HG02588 (cell line): Measurements from ENCODE around the gene C1QA.

Experiments used
- ATAC-seq: cut with Tn5 transposase; IDR thresholded peaks from one replicate; pipeline ENCODE4 v1.9.1; 2021; ENCODE audit warnings: mild to moderate bottlenecking, moderate library complexity; ENCODE audit not compliant: unreplicated experiment

C1QA gene

DNA sequence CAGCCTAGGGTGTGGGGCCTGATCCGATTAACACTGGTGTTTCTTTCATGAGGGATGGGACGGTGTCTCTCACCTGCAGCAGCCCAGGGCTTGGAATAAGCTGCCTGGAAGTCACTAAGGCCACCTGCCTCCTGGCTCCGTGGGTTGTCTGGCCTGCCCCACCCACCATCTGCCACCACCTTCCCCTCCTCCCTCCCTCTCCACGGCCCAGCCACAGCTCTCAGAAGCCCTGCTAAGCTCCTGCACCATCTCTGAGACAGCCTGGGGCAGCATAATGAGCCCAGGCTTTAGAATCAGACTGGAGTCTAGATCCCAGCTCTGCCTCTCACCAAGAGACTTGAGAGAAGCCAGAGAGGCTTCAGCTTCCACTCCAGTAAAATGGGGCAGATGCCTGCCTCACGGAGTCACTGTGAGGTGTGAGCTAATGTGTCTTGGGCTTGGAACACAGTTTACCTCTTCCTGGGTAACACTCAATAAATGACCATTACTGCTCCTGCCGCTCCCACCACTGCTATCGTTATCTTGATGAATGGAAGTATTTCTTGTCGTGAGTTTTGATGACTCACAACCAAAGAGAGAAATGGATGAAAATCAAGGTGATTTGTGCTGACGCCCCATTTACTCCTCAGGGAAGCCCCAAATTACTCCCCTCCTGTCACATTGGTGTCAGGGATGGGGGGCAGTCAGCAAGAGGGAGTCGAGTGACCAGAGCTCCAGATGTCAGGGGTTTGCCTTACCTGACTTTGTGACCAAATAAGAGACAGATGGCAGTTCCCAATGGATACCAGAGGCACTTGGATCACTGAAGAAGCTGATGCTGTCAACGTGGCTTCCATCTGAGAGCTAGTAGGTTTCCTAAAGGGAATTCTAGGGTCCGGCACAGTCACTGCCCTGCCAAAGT is 23.5 kb upstream of the C1QA start:
- no peak for ATAC-seq

DNA sequence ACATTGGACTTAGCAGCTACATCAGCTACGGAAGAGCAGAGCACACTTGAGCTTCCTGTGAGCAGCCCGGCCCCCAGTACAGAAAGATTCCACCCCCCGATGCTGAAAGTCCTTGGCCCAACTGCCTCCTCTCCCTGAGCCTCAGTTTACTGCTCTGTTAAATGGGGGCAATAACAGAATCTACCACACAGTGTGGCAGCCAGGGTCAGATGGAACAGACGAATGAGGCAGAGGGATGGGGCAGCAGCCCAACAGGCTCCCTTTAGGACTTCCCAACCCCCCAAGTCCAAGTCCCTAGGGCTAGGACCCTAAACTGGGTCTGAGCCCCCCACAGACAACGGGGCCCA is 22.9 kb upstream of the C1QA start:
- no peak for ATAC-seq

DNA sequence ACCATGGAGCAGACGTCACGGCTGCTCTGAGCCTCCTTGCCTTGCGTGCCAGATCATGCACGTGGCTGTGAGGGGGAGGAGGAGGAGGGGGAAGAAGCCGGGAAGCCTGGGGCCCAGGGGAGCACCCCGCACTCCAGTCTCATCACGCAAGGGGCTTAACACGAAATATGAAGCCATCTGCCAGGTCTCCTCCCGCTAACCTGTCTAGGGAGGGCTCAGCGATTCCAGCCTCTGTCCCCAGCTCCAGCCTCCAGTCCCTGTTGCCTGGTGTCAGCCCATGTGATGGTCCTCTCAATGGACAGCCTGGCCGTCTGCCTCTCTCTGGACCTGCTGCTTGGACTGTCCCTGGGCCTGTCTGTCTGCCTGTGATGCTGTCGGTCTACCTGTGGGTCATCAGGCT is 22.5 kb upstream of the C1QA start:
- ATAC-seq = no peak

DNA sequence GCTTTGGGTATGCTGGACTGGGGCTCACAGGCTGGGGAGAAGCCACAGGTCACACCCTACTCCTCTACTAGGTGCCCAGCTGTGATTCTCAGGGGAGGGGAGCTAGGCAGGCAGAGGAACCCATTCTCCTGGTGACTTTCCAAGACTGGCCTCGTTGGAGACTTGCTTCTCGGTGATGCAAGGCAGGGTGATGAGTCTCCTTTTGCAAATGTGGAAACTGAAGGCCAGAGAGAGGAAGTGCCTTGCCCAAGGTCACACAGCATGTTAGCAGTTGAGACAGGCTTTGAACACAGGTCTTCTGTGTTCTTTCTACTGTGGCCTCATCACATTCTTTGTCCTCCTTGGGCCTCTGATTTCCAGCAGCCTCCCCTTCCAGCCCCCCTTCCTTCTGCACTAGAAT is 20.5 kb upstream of the C1QA start:
- no peak for ATAC-seq

DNA sequence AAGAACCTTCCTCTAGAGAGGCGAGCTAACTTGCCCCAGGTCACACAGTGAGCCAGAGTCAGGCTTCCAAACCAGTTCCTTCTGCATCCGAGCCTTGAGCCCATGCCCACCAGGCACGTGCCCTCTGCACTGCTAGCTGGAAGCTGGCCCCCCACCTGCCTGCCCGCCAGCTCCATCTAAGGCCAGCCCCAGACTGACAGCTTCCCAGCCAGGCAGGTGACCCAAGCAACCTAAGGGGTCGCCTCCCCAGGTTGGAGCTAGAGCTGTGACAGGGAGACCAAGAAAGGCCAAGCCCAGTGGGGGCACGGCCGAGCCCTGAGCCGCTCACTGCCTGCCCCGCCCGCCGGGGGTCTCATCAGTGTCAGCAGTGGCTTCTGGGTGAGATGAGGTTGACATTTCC is 19.9 kb upstream of the C1QA start:
- ATAC-seq = no peak

GRCh38 chr1:22618056-22618455 is 18.4 kb upstream of the C1QA start:
- ATAC-seq = no peak

- no peak for ATAC-seq
Measured at GRCh38 chr1:22619252-22619651, 17.2 kb upstream of the C1QA start.

DNA sequence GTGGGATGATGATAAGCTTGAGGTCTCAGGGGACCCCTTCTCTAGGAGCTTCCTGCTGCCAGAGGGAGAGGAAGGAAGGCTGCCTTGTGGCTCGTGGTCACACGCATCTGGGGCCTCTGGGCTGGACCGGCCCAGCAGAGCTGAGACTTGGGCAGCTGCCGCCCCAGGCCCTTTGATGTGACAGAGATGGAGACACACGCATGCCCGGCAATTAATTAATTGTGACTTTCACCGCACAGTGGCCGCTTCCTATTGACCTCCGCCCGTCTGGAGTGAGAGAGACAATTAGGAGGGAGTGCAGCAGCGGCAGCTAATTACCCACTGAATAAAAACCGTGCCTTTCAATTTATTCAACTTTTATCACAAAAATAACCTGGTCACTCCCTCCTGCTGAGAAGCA is 16.6 kb upstream of the C1QA start:
- ATAC-seq = no peak

GRCh38 chr1:22621761-22622160 is 14.7 kb upstream of the C1QA start:
- no peak for ATAC-seq

DNA sequence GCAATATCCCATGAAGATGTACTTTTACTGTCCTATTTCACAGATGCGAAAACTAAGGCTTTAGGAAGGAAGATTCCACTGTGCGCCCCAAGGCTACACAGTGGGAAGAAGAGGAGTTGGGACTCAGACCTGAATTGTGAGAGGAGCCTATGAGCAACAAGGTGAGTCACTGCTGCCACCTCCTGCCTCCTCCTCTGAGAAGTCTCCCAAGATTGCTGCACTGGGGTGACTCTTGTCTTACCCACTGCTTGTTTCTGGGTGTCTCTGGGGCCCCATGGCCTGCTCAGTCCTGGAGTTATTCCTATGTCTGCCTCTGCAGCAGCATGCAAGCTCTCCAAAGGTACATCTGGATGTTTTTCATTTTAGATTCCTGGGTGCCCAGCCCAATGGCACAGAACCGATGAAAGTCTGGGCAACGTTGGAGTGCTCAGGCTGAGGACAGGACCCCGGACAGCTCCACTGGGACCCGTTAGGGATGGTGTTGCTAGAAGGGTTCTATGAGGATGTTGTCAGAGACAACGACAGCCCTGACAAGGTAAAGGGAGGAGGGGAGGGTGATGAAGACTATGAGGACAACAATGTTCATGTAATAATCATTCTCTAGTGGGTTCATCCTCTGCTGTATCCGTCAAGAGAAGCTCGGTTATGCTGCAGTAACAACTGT is 11.0 kb upstream of the C1QA start:
- ATAC-seq = no peak

- no peak for ATAC-seq
Measured at GRCh38 chr1:22626237-22627157, 9.9 kb upstream of the C1QA start.

GRCh38 chr1:22627331-22627730 is 9.1 kb upstream of the C1QA start:
- no peak for ATAC-seq

- ATAC-seq = no peak
Measured at GRCh38 chr1:22628698-22629444, 7.6 kb upstream of the C1QA start.

DNA sequence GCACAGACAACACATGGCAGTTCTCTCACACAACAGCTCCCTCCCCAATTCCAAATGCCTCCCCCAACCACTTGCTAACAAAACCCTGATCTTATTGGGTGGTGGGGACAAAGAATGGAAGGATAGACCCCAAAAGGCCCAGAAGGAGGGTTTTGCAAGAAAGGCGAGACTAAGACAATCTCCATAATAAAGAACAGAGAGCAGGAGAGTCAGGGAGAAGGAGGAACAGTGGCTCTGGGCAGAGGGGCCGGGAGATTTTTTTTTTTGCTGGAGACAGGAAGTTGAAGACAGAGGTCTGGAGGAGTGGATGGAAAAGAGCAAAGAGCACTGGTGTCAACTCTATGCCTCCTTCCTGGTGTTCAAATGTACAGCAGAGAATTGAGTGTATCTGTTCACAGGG is 6.5 kb upstream of the C1QA start:
- no peak for ATAC-seq

DNA sequence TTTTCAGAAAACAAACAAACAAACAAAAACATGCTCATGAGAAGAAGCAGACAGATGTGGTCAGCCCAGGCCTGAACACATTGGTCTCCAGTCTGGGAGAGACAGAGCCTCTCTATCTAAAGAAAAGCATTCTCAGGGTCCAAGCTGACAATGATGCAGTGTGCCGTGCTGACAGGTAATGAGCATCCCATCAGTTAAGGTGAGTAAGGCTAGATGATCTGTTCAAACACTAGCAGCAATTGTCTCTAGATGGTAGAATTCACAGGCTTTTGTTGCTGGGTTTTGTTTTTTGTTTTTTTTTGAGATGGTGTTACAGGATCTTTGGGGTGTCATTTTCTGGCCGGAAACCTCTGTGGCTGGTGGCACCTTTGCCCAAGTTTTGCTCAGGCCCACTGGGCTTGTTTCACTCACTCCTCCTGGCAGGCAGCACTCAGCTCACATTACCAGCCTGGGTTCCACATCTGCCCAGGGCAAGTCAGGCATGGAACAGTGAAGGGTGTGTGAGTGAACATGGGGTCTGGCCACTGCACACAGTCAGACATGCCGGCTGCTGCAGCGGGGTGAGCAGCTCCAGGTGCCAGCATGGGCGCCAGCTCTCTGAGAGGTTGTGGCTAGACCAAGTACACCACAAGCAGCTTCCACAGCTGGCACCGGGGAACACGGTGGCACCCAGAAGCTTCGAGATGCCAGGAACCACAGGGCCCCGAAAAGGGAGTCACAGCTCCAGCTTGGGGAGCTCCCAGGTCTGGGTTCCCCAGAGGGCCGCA is 2.5 kb upstream of the C1QA start:
- no peak for ATAC-seq

DNA sequence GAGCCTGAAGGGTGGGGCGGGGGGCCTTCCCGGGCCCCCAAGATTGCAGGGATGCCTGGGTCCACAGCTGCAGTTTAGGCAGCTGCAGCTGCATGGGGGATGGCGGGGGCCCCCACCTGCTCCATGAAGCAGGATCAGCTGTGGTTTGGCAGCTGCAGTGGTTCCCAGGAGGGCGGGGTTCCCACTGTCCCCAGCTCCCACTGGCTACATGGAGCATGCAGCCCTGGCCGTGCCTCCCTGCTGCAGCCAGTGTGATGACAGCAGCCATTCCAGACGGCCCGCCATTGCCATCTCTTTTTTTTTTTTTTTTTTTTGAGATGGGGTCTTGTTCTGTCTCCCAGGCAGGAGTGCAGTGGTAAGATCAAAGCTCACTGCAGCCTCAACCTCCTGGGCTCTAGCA is 992 bp upstream of the C1QA start:
- ATAC-seq = no peak

DNA sequence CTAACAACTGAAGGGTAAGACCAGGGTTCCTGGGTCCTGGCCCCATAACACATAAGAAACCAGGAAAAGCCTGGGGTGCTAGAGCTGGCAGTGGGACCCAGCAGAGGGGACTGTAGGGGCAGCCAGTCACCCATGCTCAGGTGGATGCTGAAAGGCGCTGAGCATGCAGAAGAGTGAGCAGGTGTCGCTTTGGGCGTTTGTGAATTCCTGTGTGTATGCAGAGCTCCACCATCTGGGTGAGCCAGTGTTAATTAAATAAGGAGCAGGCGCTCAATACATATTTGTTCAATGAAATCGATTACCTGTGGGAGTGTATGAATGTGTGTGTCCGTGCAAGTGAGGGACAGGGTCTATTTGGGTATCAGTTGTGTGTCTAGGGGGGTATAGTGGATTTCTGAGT is 499 bp downstream of the C1QA start:
- ATAC-seq = no peak

DNA sequence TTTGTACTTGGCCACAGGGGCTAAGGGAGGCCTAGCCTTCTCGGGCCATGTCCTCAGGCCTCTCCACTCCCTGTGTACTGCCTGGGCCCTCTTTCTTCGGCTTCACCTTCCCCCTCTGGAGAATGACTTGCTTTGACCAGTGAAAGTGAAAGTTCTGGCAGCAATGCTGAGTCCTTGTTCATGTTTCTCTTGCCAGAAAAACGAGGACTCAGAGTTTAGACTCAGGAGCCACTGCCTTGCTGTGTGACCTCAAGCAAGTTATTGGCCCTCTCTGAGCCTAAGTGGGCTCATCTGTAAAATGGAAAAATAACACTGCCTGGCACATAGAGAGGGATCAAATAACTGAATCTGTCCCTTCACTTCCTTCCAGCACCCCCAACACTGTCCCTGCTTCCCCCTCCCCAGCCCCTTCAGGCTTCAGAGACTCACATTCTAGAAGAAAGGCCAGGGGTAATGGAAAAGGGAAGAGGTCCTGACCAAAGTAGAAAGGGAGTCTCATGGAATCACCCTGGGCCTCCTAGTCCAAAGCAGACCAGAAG is 1.5 kb downstream of the C1QA start:
- no peak for ATAC-seq

DNA sequence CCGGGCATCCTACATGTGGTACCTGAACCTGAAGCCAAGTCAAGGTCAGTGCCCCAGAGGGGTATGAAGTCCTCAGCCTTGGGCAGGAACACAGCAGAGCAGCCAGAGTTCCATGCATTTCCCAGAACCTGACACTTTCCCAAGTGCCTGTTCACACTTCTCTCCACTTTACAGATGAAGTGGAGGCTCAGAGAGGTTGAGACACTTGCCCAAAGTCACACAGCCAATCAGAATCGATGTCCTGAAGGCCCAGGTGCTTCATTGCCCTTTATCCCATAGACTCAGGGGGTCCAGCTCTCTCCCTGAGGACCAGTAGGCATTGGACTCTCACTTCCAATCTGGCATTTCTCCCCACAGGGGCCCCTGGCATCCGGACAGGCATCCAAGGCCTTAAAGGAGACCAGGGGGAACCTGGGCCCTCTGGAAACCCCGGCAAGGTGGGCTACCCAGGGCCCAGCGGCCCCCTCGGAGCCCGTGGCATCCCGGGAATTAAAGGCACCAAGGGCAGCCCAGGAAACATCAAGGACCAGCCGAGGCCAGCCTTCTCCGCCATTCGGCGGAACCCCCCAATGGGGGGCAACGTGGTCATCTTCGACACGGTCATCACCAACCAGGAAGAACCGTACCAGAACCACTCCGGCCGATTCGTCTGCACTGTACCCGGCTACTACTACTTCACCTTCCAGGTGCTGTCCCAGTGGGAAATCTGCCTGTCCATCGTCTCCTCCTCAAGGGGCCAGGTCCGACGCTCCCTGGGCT is 2.2 kb downstream of the C1QA start:
- ATAC-seq = no peak
